Measurements from ENCODE around the gene MED12L.

Gene MED12L

GRCh38 chr3:151085227-151085888 lies at the start of gene MED12L:
MED12L (plus strand) TSS chr3:151085664; CDS start chr3:151086927, 1,263 bp downstream.
- peak within 1 kb of the TSS; percentile 50 for H3K4me3 ChIP-seq (ENCODE audit: low read depth, low read length)
- TF ChIP-seq CTCF (IDR thresholded peaks at IDR 0.05; ENCODE audit: control insufficient read depth, extremely low read depth, insufficient read depth) = peak; percentile 22; the same call in 1 of the 2 replicates
- DNase-seq (ENCODE audit: low read depth) = peak; percentile 18

GRCh38 chr3:151037746-151038477 lies 47.6 kb upstream of the MED12L start:
- no peak for DNase-seq (ENCODE audit: low read depth)
- H3K4me3 ChIP-seq (ENCODE audit: low read depth, low read length) = no peak overlapping the region
- TF ChIP-seq CTCF (IDR thresholded peaks at IDR 0.05; ENCODE audit: control insufficient read depth, extremely low read depth, insufficient read depth) = no peak

- TF ChIP-seq CTCF (IDR thresholded peaks at IDR 0.05; ENCODE audit: control insufficient read depth, extremely low read depth, insufficient read depth) = no peak
- no peak for DNase-seq (ENCODE audit: low read depth)
- no peak overlapping the region for H3K4me3 ChIP-seq (ENCODE audit: low read depth, low read length)
Measured at GRCh38 chr3:151044706-151045105, 40.8 kb upstream of the MED12L start.

- no peak overlapping the region for H3K4me3 ChIP-seq (ENCODE audit: low read depth, low read length)
- TF ChIP-seq CTCF (IDR thresholded peaks at IDR 0.05; ENCODE audit: control insufficient read depth, extremely low read depth, insufficient read depth) = no peak
- DNase-seq (ENCODE audit: low read depth) = no peak
Measured at GRCh38 chr3:151047636-151048035, 37.8 kb upstream of the MED12L start.

- no peak for TF ChIP-seq CTCF (IDR thresholded peaks at IDR 0.05; ENCODE audit: control insufficient read depth, extremely low read depth, insufficient read depth)
Measured at GRCh38 chr3:151051533-151051932, 33.9 kb upstream of the MED12L start.

GRCh38 chr3:151052346-151052745 lies 33.1 kb upstream of the MED12L start:
- no peak for TF ChIP-seq CTCF (IDR thresholded peaks at IDR 0.05; ENCODE audit: control insufficient read depth, extremely low read depth, insufficient read depth)

More at GRCh38 chr3:151051533-151051932, 33.9 kb upstream of the MED12L start:
- DNase-seq (ENCODE audit: low read depth) = no peak
- no peak overlapping the region for H3K4me3 ChIP-seq (ENCODE audit: low read depth, low read length)

More at GRCh38 chr3:151052346-151052745, 33.1 kb upstream of the MED12L start:
- H3K4me3 ChIP-seq (ENCODE audit: low read depth, low read length) = no peak overlapping the region
- DNase-seq (ENCODE audit: low read depth) = no peak

Measured in LNCaP clone FGC (cell line).